HepG2 (cell line): ENCODE results near the gene PCYOX1L. TPM values are rescaled to one million over a fixed set of nuclear protein-coding genes. Genes with fewer than 3 reads are reported as not detected.

Experiments
- ARID5B ChIP-seq: IDR thresholded peaks from 2 replicates; pipeline ENCODE4 v1.4.0; 2020; ENCODE audit warnings: mild to moderate bottlenecking, missing genetic modification reagents
- BCL6 ChIP-seq: IDR thresholded peaks from 2 replicates; pipeline ENCODE4 v1.6.1; 2016; ENCODE audit warnings: missing genetic modification reagents, missing compliant biosample characterization
- DZIP1 ChIP-seq: sonication (generic); formaldehyde crosslinking; IDR thresholded peaks from 2 replicates; pipeline ENCODE4 v1.5.0; 2020; ENCODE audit warnings: mild to moderate bottlenecking, missing genetic modification reagents
- SMYD3 ChIP-seq: sonication (generic); formaldehyde crosslinking; IDR thresholded peaks from 2 replicates; pipeline ENCODE4 v1.8.1; 2023; ENCODE audit warnings: mild to moderate bottlenecking, missing genetic modification reagents
- XBP1 ChIP-seq: sonication (generic); formaldehyde crosslinking; IDR thresholded peaks from 2 replicates; pipeline ENCODE4 v1.5.0; 2020; ENCODE audit warnings: missing genetic modification reagents
- ZFP62 ChIP-seq: sonication (generic); formaldehyde crosslinking; IDR thresholded peaks from 2 replicates; pipeline ENCODE4 v1.4.0; 2020; ENCODE audit warnings: missing genetic modification reagents
- ZKSCAN8 ChIP-seq: IDR thresholded peaks from 2 replicates; pipeline ENCODE4 v1.6.1; 2016; ENCODE audit warnings: borderline replicate concordance, missing genetic modification reagents, missing compliant biosample characterization
- ZNF124 ChIP-seq: sonication (generic); formaldehyde crosslinking; IDR thresholded peaks from 2 replicates; pipeline ENCODE4 v1.4.0; 2020; ENCODE audit warnings: missing genetic modification reagents
- ZNF253 ChIP-seq: sonication (generic); formaldehyde crosslinking; IDR thresholded peaks from 2 replicates; pipeline ENCODE4 v1.8.0; 2022; ENCODE audit warnings: mild to moderate bottlenecking, missing genetic modification reagents, borderline replicate concordance
- ZNF30 ChIP-seq: sonication (generic); formaldehyde crosslinking; IDR thresholded peaks from 2 replicates; pipeline ENCODE4 v1.5.0; 2020; ENCODE audit warnings: mild to moderate bottlenecking, missing genetic modification reagents
- ZNF441 ChIP-seq: sonication (generic); formaldehyde crosslinking; IDR thresholded peaks from 2 replicates; pipeline ENCODE4 v1.7.0; 2021; ENCODE audit warnings: missing genetic modification reagents, borderline replicate concordance
- ZNF619 ChIP-seq: sonication (generic); formaldehyde crosslinking; IDR thresholded peaks from 2 replicates; pipeline ENCODE4 v1.4.0; 2020; ENCODE audit warnings: mild to moderate bottlenecking, missing genetic modification reagents
- ZNF678 ChIP-seq: sonication (generic); formaldehyde crosslinking; IDR thresholded peaks from 2 replicates; pipeline ENCODE4 v1.4.0; 2020; ENCODE audit warnings: mild to moderate bottlenecking, missing genetic modification reagents
- ZNF710 ChIP-seq: sonication (generic); formaldehyde crosslinking; IDR thresholded peaks from 2 replicates; pipeline ENCODE4 v1.5.0; 2020; ENCODE audit warnings: mild to moderate bottlenecking, missing genetic modification reagents, borderline replicate concordance
- ZSCAN21 ChIP-seq: sonication (generic); formaldehyde crosslinking; IDR thresholded peaks from 2 replicates; pipeline ENCODE4 v1.8.0; 2022; ENCODE audit warnings: mild to moderate bottlenecking, missing genetic modification reagents, moderate library complexity, borderline replicate concordance
- polyA plus RNA-seq, 8 experiments: library from polyadenylated mRNA; depleted of rRNA in 3 of 8; stranded (reverse) in 7 of 8; unstranded in 1 of 8; fragments of >200 nt; fragmentation: Illumina TruSeq in 4 of 8; extraction: Trizol in 4 of 8; gene quantifications; 2 replicates each; pipeline versions ENCODE4 v1.2.1 to v1.2.3, GENCODE V29; 2011 to 2016; ENCODE audit warnings: low read depth in 4 of 8, missing spikeins in 1 of 8, mixed read lengths in 1 of 8; ENCODE audit not compliant: insufficient read depth in 1 of 8
- total RNA-seq, 5 experiments: library from RNA; depleted of rRNA; stranded (reverse); fragments of >200 nt; fragmentation: Illumina TruSeq; extraction: Trizol; gene quantifications; 2 replicates each; pipeline ENCODE4 v1.2.3, GENCODE V29; 2016; ENCODE audit warnings: low read depth in 1 of 5
- TF ChIP-seq, protein P1 (sequence below): sonication (generic); formaldehyde crosslinking; IDR thresholded peaks from 2 replicates; pipeline ENCODE4 v1.4.0; 2020; ENCODE audit warnings: mild to moderate bottlenecking, missing genetic modification reagents
- TF ChIP-seq, protein P2 (sequence below): sonication (generic); formaldehyde crosslinking; IDR thresholded peaks from 2 replicates; pipeline ENCODE4 v1.9.0; 2021; ENCODE audit warnings: missing genetic modification reagents, mild to moderate bottlenecking, borderline replicate concordance

Gene PCYOX1L
- total and polyA plus RNA-seq, 2 of the 13 experiments (the other 11 are each of a cell fraction or from before 2014, with no cell fraction given) = 1.00 to 3.7 TPM

- TF ChIP-seq, protein P1, sequence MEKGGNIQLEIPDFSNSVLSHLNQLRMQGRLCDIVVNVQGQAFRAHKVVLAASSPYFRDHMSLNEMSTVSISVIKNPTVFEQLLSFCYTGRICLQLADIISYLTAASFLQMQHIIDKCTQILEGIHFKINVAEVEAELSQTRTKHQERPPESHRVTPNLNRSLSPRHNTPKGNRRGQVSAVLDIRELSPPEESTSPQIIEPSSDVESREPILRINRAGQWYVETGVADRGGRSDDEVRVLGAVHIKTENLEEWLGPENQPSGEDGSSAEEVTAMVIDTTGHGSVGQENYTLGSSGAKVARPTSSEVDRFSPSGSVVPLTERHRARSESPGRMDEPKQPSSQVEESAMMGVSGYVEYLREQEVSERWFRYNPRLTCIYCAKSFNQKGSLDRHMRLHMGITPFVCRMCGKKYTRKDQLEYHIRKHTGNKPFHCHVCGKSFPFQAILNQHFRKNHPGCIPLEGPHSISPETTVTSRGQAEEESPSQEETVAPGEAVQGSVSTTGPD (CRISPR knock-in tag) = no peak
- TF ChIP-seq DZIP1 (CRISPR knock-in tag) (no peak; the same call in 1 of the 2 replicates), ZSCAN21 (CRISPR knock-in tag) (peak; percentile 94), ARID5B (CRISPR knock-in tag) (peak; percentile 65; the same call in 1 of the 2 replicates), ZFP62 (CRISPR knock-in tag) (no peak), ZNF710 (no peak), XBP1 (CRISPR knock-in tag) (no peak), ZNF441 (CRISPR knock-in tag) (peak; percentile 39; the same call in 1 of the 2 replicates), ZKSCAN8 (CRISPR knock-in tag) (peak; percentile 72; the same call in 1 of the 2 replicates), ZNF124 (CRISPR knock-in tag) (peak; percentile 60; the same call in 1 of the 2 replicates), ZNF30 (CRISPR knock-in tag) (no peak), ZNF253 (CRISPR knock-in tag) (no peak), ZNF619 (CRISPR knock-in tag) (peak; percentile 47; the same call in 1 of the 2 replicates), BCL6 (peak; percentile 34; the same call in 1 of the 2 replicates), ZNF678 (CRISPR knock-in tag) (no peak), SMYD3 (CRISPR knock-in tag) (peak; percentile 89)
- TF ChIP-seq, protein P2, sequence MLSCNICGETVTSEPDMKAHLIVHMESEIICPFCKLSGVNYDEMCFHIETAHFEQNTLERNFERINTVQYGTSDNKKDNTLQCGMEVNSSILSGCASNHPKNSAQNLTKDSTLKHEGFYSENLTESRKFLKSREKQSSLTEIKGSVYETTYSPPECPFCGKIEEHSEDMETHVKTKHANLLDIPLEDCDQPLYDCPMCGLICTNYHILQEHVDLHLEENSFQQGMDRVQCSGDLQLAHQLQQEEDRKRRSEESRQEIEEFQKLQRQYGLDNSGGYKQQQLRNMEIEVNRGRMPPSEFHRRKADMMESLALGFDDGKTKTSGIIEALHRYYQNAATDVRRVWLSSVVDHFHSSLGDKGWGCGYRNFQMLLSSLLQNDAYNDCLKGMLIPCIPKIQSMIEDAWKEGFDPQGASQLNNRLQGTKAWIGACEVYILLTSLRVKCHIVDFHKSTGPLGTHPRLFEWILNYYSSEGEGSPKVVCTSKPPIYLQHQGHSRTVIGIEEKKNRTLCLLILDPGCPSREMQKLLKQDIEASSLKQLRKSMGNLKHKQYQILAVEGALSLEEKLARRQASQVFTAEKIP (CRISPR knock-in tag) = no peak
Observed at GRCh38 chr5:149345147-149345891, 12.5 kb upstream of the PCYOX1L start, which contains the start of gene GRPEL2 (continued).
